Mesodermal cell (in vitro differentiated cells): Measurements from ENCODE around the gene NFIX.

ENCODE experiments used
- H3K27ac ChIP-seq: 2 replicates; pipeline ENCODE4 v1.7.0; 2013; ENCODE audit warnings: mild to moderate bottlenecking, low read depth, low read length, moderate library complexity; ENCODE audit not compliant: severe bottlenecking
- H3K36me3 ChIP-seq: 2 replicates; pipeline ENCODE4 v1.7.1; 2013; ENCODE audit warnings: mild to moderate bottlenecking, low read length, moderate library complexity; ENCODE audit not compliant: control insufficient read depth, insufficient read depth
- H3K4me1 ChIP-seq: one replicate; pipeline ENCODE4 v1.7.1; 2013; ENCODE audit warnings: mild to moderate bottlenecking, low read length; ENCODE audit not compliant: insufficient read depth, control insufficient read depth, poor library complexity, severe bottlenecking
- H3K4me3 ChIP-seq: 2 replicates; pipeline ENCODE4 v1.7.0; 2013; ENCODE audit warnings: low read length, control low read depth, mild to moderate bottlenecking; ENCODE audit not compliant: insufficient read depth, poor library complexity, severe bottlenecking; ENCODE audit errors: extremely low read depth
- H3K9me3 ChIP-seq: 2 replicates; pipeline ENCODE4 v1.7.1; 2013; ENCODE audit warnings: mild to moderate bottlenecking, low read length, moderate library complexity; ENCODE audit not compliant: control insufficient read depth
- WGBS, 2 experiments: methylation state at CpG; one replicate each; pipeline ENCODE4 v1.1.5; 2013; ENCODE audit warnings: missing lambda C conversion rate in 2 of 2; ENCODE audit not compliant: insufficient coverage in 2 of 2; 5-methylcytosine and 5-hydroxymethylcytosine counted together

Gene NFIX

GRCh38 chr19:13100031-13100588, 104.8 kb downstream of the NFIX start:
- WGBS, 2 experiments = 95 to 96% methylated on average over 8 to 9 of the region's 12 CpGs

GRCh38 chr19:13100841-13101589, 105.7 kb downstream of the NFIX start:
- Histone ChIP-seq H3K27ac (no peak overlapping the region), H3K9me3 (no peaks in the 10 kb centered on the region), H3K4me1 (peaks cover 17% of the 10 kb centered on the region), H3K36me3 (peaks cover 13% of the 10 kb centered on the region), H3K4me3 (peak overlapping the region; percentile 35)
- 82 to 85% methylated on average over 14 to 15 of the region's 18 CpGs for WGBS, 2 experiments

More at GRCh38 chr19:13100031-13100588, 104.8 kb downstream of the NFIX start:
- Histone ChIP-seq H3K36me3 (peaks cover 10% of the 10 kb centered on the region), H3K4me3 (no peak overlapping the region), H3K9me3 (no peaks in the 10 kb centered on the region), H3K27ac (no peak overlapping the region), H3K4me1 (peaks cover 26% of the 10 kb centered on the region)

DNA sequence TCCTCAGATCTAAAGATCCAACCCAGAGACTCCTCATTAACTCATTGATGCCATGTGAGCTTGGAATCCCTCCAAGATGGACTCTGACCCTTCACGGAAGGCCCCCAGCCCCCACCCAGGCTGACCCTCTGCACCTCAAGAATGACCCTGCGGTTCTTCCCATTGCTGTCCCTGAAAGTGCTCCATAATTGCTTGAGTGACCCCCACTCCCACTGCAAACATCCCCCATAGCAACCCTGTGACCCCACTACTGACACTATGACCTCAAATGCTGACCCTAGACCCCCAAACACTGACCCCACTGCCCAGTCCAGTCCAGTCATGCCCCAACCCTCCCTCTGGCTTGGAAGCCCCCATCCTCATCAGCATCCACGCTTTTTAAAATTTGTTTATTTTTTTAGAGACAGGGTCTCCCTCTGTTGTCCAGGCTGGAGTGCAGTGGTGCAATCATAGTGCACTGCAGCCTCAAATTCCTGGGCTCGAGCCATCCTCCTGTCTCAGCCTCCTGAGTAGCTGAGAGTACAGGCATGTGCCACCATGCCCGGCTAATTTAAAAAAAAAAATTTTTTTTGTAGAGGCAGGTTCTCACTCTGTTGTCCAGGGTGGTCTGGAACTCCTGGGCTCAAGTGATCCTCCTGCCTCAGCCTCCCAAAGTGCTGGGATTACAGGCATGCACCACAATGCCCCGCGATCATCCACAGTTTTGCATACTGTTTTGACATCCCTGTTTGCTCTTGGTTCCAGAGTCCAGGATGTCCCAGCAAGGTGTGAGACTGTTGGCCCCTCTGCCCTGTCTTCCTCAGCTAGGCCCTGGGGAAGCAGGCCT, 106.5 kb downstream of the NFIX start:
- WGBS, 2 experiments = 83 to 92% methylated on average over 5 of the region's 7 CpGs
- Histone ChIP-seq H3K36me3 (peaks cover 13% of the 10 kb centered on the region), H3K4me1 (peaks cover 17% of the 10 kb centered on the region), H3K4me3 (peak overlapping the region; percentile 35), H3K27ac (peak overlapping the region; percentile 50), H3K9me3 (no peaks in the 10 kb centered on the region)

GRCh38 chr19:13102416-13102665, 107.1 kb downstream of the NFIX start:
- Histone ChIP-seq H3K9me3 (no peaks in the 10 kb centered on the region), H3K27ac (peak overlapping the region; percentile 50), H3K4me1 (peaks cover 17% of the 10 kb centered on the region), H3K4me3 (peak overlapping the region; percentile 35), H3K36me3 (peaks cover 17% of the 10 kb centered on the region)
- 12 to 15% methylated on average over 5 to 7 of the region's 7 CpGs for WGBS, 2 experiments

- WGBS, 2 experiments = 5 to 9% methylated on average over 24 to 27 of the region's 47 CpGs
- Histone ChIP-seq H3K4me3 (peak within 1 kb of the TSS; percentile 35), H3K36me3 (peaks cover 21% of the 10 kb centered on the region), H3K27ac (peak within 1 kb of the TSS; percentile 50), H3K4me1 (peaks cover 17% of the 10 kb centered on the region), H3K9me3 (no peaks in the 10 kb centered on the region)
Measured at GRCh38 chr19:13102666-13103580, 107.6 kb downstream of the NFIX start, which contains the start of gene LYL1. Gene LYL1, minus strand, starts transcription at chr19:13102858. Its CDS starts 1,687 bp downstream, at chr19:13101171.

DNA sequence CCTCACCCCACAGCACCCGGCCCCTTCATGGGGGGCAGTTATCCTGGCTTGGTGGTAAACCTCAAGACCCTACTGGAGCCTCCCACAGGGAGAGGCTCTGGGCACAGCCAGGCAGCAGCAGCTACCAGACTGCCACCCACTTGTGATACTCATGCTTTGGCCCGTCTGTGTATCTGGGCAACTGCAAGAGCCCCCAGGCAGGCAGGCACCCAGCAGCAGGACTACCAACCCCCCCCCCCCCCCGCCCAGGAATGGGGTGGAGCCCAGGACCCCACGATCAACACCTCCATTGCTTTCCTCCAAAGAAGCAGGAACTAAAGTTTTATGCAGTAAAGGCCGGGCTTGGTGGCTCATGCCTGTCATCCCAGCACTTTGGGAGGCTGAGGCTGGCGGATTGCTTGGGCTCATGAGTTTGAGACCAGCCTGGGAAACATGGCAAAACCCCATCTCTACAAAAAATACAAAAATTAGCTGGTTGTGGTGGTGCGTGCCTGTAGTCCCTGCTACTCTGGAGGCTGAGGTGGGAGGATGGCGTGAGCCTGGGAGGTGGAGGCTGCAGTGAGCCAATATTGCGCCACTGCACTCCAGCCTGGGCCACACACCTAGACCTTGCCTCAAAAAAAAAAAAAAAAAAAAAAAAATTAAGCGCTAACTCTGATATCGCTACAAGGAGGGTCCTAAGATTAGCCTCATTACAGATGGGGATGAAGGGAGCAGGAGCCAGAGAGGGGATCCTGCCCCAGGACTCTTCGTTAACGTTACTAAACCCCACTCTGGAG, 108.5 kb downstream of the NFIX start:
- Histone ChIP-seq H3K27ac (peak overlapping the region; percentile 50), H3K36me3 (peaks cover 27% of the 10 kb centered on the region), H3K9me3 (no peaks in the 10 kb centered on the region), H3K4me1 (peaks cover 17% of the 10 kb centered on the region), H3K4me3 (no peak overlapping the region)
- WGBS, 2 experiments = 88 to 98% methylated on average over 6 of the region's 13 CpGs

- no peak overlapping the region for H3K4me3 ChIP-seq
- peaks cover 32% of the 10 kb centered on the region for H3K36me3 ChIP-seq
- H3K9me3 ChIP-seq = no peaks in the 10 kb centered on the region
- H3K4me1 ChIP-seq = peaks cover 17% of the 10 kb centered on the region
- 59 to 61% methylated on average over 26 to 32 of the region's 33 CpGs for WGBS, 2 experiments
- no peak overlapping the region for H3K27ac ChIP-seq
Measured at GRCh38 chr19:13104360-13104847, 109.1 kb downstream of the NFIX start.

- H3K4me1 ChIP-seq = peaks cover 17% of the 10 kb centered on the region
- 94 to 98% methylated on average over 15 to 19 of the region's 29 CpGs for WGBS, 2 experiments
- no peak overlapping the region for H3K4me3 ChIP-seq
- peaks cover 37% of the 10 kb centered on the region for H3K36me3 ChIP-seq
- no peaks in the 10 kb centered on the region for H3K9me3 ChIP-seq
- H3K27ac ChIP-seq = no peak overlapping the region
Measured at GRCh38 chr19:13104848-13105711, 109.8 kb downstream of the NFIX start.
